HG03135 (cell line): ENCODE measurements around the gene HMGCLL1.

Experiments used
- ATAC-seq: cut with Tn5 transposase; IDR thresholded peaks from one replicate; pipeline ENCODE4 v1.9.1; 2021; ENCODE audit warnings: mild to moderate bottlenecking, moderate library complexity; ENCODE audit not compliant: unreplicated experiment

HMGCLL1 gene

DNA sequence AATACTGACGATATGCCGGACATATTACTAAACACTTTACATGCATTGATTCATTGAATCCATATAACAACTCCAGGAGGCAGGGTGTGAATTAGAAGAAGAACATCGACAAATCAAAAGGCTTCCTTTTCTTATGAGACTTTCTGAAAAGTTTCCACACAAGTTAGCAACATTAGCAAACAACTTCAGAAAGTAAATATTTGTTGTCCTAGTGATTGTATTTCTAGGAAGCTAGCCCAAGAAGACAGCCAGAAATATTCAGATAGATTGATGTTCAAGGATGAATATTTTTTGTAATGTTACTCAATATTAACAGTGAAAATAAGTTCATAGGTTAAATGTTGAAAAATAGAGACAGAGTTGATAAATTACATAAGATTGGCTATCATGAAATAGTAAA lies 131.1 kb downstream of the HMGCLL1 start:
- ATAC-seq = no peak

DNA sequence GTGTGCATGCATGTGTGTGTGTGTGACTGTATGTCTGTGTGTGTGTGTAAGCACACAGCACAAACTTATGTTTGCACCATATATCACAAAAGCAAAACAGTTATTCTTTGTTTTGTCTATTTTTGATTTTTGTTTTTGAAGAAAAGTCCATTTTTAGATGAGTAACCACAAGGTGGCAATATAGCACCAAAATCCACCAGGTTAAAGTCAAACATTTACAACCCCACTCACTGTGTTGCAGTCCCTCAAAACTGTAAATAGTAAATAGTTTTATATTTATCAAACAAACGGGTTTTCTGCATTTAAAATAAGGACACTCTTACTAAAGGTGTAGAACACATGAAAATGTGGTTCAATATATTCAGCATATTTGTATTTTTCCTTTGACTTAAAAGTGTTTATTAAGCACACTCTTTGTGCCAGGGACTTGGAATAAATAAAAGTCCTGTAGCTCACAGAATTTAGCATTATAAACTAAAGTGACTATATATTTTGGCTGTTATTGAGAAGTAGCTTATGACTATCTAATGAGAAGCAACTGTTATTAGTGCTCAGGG lies 133.3 kb downstream of the HMGCLL1 start:
- ATAC-seq = no peak

DNA sequence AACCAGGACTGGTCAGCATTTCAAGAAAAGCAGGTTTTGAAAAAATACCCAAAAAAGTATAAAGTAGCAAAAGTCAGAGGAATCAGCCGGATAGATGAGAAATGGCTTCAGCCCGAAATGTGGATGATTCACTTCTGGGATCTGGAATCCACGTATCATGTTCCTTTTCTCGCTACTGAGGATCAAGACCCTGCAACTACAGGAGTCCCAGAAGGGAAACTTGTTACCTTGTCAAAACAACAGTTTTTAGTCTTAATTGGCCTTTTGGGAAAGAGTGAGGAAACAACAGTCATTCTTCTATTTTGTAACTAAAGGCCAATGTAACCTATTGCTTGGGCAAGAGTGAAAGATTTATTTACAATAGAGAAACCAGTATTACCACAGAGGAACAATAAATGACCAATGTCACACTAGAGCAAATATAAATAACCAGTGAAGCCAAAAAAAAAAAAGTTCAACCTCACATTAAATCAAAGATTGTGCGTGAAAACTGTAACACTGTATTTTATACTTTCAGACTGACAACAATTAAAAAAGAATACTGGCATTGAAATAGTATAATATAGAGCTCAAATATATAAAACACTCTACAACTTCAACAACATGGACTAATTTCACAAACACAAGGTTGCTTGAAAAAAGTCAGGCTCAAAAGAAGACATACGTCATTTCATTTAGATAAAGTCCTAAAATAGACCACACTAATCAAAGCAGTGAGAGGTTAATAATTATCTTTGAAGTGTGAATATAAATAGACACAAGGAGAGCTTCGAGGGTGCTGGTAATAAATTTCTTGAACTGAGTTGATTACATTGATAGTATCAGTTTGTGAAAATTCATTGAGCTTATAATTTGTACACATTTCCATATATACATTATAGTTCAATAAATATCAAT lies 135.5 kb downstream of the HMGCLL1 start:
- ATAC-seq = no peak

DNA sequence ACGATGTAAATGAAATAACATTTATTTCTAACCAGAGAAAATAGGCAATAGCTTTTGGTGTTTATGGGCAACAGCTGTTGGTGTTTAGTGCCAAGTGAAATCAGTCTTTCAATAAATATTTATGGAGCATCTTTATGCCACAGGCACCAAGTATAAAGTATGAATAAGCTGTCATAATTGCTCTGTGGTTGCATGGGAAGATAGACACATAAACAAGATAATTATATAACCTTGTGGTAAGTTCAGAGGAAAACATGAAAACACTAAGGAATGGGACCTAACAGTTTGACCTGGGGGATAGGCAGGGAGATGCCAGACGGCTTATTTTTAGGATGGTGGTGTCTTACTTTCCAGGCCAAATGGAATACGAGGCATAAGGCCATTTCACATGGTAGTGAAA lies 140.8 kb downstream of the HMGCLL1 start:
- no peak for ATAC-seq

DNA sequence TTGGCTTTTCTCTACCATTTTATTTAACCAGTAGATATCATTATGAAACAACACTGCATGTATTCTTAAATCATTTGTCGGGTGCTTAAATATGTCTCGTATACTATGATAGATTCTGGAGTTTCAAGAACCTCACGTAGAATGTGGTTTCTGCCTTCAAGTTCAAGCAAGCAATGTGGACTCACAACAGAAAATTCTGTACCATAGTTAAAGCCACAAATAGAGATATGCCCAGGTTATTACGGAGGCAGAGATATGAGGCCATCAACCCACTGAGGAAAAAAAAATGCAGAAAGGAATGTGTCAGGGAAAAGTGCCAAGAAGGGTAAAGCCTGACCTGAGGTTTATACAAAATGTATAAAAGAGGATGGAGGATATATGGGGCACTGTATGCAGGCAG lies 141.9 kb downstream of the HMGCLL1 start:
- no peak for ATAC-seq

DNA sequence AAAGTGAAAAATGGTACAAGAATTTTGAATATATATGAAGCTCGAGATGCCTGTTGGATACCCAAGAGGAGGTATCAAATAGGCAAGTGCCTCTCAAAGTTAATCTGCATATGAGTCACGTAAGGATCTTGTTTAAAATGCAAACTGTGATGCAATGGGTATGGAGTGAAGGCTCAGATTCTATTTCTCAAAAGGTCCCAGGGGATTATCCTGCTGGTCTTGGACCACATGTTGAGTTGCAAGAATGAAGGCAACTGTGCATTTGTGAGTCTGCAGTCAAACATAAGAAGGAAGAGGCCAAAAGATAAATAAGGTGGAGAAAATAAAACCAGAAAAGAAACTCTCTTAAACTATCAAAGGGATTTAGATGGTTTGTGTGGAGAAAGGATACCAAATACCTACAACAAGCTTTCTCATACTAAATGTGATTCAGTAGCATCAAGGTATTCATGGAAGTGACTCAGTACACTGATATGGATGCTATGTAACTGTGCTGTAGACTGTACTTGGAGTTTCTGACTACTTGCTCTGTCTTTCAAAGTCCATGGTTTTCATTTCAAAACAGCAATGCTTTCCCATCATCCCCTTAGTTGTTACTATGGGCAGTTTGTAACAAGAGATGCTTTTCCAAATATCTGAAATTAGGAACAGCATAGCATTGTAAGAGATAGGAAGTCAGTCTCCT lies 145.4 kb downstream of the HMGCLL1 start:
- no peak for ATAC-seq

DNA sequence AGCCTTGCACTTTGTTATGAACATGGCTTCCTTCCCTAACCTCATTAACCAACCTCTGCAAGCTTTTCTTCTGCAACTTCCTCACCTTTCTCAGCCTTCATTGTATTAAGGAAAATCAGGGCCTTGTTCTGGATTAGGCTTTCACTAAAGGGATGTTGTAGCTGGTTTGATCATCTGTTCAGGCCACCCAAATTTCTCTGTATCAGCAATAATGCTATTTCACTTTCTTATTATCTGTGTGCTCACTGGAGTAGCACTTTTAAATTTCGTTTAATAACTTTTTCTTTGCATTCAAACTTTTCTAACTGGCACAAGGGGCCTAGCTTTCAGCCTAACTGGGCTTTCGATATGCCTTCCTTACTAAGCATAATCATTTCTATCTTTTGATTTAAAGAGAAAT lies 155.1 kb downstream of the HMGCLL1 start:
- ATAC-seq = no peak

DNA sequence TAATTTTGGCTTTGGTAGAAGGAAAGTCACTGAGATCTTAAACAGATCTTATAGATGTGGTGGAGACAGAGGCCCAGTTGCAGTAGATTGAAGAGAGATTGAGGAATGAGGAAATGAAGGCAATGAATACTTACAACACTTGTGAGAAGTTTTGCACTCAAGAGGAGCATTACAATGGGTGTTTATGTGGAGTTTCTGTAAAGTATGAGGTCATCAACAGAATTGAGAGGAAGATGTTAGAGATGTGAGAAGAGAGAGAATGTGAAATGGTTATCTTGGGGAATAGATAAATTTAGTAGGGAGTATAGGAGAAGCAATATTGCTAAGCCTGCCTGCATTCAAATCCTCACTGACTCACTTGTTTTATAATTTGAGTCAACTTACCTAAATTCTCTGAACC lies 168.3 kb downstream of the HMGCLL1 start:
- ATAC-seq = no peak

DNA sequence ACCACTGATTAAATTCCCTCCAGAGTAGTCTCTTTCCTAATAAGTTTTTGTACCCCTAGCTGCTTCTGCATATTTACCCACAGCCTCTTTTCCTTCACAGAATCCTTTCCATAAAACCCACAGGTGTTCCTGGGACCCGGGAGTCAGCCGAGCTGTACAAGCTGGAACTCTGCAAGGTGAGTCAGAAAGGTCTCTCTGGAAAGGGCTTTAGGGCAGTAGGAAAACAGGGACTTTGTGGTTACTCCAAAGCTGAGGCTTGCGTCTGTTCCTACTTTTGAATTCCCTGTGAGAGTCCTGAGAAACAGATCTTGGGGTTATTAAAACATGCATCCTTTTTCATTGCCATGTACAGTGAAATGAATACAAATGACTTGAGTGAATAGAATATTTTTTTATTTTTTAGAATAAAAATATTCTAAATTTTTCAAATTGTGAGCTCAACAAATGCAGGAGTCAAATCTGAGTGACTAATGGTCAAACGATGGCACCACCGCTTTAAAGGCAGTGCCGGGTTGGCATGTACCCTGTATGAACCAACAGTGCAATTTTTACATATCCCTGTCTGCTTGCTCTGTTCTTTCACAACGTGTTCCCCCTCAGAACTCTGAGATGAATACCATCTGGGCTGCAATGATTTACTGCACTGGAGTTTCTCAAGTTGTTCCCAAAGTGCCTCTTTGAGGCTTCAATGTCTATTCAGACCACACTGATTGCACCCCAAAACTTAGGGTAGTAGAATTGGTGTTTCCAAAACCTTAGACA lies 173.3 kb downstream of the HMGCLL1 start:
- ATAC-seq = no peak

DNA sequence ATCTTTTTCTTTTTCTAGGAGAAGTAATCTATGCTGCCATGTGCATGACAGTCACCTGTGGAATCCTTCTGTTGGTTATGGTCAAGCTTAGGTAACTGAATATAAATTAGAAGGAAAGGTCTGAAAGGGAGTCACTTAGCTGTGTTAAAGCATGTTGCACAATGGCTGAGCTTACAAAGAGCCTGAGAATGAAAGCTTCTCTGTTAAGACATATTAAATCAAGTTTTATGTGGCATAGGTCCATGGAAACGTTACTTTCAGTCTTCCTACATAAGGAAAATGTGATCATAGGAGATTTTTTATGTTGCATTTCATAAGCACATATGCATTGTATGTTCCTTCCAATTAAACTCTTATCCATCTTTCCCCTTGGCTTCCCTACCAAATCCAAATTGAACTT lies 179.6 kb downstream of the HMGCLL1 start:
- no peak for ATAC-seq

DNA sequence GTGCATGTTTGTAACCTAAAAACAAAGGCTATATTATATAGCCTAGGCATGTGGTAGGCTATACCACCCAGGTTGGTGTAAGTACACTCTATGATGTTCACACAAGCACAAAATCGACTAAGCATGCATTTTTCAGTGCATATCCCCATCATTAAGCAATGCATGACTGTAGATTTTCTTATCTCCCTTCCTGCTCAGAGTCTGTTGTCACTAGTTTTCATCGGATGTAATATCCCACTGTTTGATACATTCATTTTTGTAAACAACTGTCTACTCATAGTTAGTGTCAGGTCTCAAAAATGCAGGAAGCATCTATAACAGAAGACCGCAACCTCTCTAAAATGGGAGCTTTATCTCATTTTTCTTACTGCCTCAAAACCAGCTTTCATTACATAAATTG lies 181.0 kb downstream of the HMGCLL1 start:
- no peak for ATAC-seq

DNA sequence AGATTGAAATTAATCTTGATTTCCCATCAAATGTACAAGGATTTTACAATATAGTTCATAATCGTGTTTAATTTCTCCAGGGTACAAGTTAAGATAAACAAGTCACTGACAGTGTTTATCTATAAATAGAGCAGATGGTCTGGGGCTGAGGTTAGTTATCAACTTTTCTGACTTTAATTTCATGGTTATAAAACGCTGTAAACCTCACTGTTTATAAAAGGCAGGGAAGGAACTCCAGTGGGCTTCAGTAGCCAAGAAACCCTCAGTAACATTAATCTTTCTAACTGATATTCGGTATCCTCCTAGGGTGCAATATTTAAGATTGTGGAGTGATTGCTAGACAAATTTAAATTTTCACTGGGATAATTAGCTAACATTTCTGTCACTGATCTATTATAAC lies 183.1 kb downstream of the HMGCLL1 start:
- no peak for ATAC-seq

DNA sequence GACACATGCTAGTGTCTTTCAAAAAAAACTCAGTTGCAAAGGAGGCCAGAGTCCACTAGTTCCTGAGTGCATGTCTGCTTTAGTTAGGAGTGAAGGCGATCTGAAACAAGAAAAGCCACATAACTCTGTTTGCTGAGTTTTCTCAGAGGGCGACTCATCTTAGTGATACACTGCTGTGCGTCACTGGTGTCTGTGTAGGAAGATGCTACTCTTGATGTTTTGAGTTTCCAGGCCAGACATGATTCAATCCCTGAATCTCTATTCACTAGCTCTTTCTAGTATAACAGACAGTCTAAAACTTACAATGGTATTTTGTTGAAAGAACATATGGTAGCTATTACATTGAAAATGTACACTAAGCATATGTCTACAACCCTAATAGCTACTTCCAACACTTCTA lies 190.8 kb downstream of the HMGCLL1 start:
- ATAC-seq = no peak
